GM23338 (cell line): ENCODE data around the gene BRD2. TPM values are rescaled to one million over a fixed set of nuclear protein-coding genes. Genes with fewer than 3 reads are reported as not detected.

Experiments
- ATAC-seq: fragments of 200-7000 bp; cut with Tn5 transposase; 3 replicates; pipeline ENCODE4 v1.9.1; 2020
- DNase-seq: peaks from one replicate; pipeline ENCODE4 v3.0.0-alpha.2; 2015; ENCODE audit warnings: low spot score
- H2AFZ ChIP-seq: fragments of 200-600 bp; sonication (generic); 2 replicates; pipeline ENCODE4 v1.8.0; 2016; ENCODE audit warnings: antibody characterized with exemption, mild to moderate bottlenecking, moderate library complexity
- H3F3A ChIP-seq: fragments of 200-600 bp; sonication (generic); replicated peaks from 2 replicates; pipeline ENCODE4 v1.8.0; 2017; ENCODE audit warnings: antibody characterized with exemption, mixed run types, low read depth
- H3K27ac ChIP-seq: fragments of 200-600 bp; sonication (generic); 2 replicates; pipeline ENCODE4 v1.6.1; 2016; ENCODE audit warnings: low read depth
- H3K27me3 ChIP-seq: fragments of 200-600 bp; sonication (generic); 2 replicates; pipeline ENCODE4 v1.8.0; 2016; ENCODE audit warnings: mild to moderate bottlenecking, mixed run types, moderate library complexity; ENCODE audit not compliant: insufficient read depth
- H3K36me3 ChIP-seq: fragments of 200-600 bp; sonication (generic); 2 replicates; pipeline ENCODE4 v1.8.0; 2016; ENCODE audit warnings: mild to moderate bottlenecking; ENCODE audit not compliant: insufficient read depth
- H3K4me1 ChIP-seq: fragments of 200-600 bp; sonication (generic); 2 replicates; pipeline ENCODE4 v1.8.0; 2016; ENCODE audit warnings: mild to moderate bottlenecking, moderate library complexity; ENCODE audit not compliant: insufficient read depth
- H3K4me2 ChIP-seq: fragments of 200-600 bp; sonication (generic); 2 replicates; pipeline ENCODE4 v1.7.1; 2017; ENCODE audit warnings: mixed run types
- H3K4me3 ChIP-seq: fragments of 200-600 bp; sonication (generic); 2 replicates; pipeline ENCODE4 v1.6.1; 2016; ENCODE audit warnings: mixed run types
- H3K79me2 ChIP-seq: fragments of 200-600 bp; sonication (generic); replicated peaks from 2 replicates; pipeline ENCODE4 v1.8.0; 2017; ENCODE audit warnings: mild to moderate bottlenecking; ENCODE audit not compliant: insufficient read depth
- H3K9me2 ChIP-seq: fragments of 200-600 bp; sonication (generic); 2 replicates; pipeline ENCODE4 v1.8.0; 2017; ENCODE audit not compliant: insufficient read depth
- H4K20me1 ChIP-seq: fragments of 200-600 bp; sonication (generic); replicated peaks from 2 replicates; pipeline ENCODE4 v1.8.0; 2017; ENCODE audit warnings: mild to moderate bottlenecking; ENCODE audit not compliant: insufficient read depth
- H3K27ac Mint-ChIP-seq: 2 replicates; pipeline ENCODE4 v1.8.0; 2020; ENCODE audit warnings: inconsistent platforms, mild to moderate bottlenecking, moderate library complexity, mixed read lengths
- H3K27me3 Mint-ChIP-seq: 3 replicates; pipeline ENCODE4 v1.8.0; 2022; ENCODE audit warnings: low read depth, mild to moderate bottlenecking, moderate library complexity, mixed read lengths, inconsistent platforms; ENCODE audit not compliant: insufficient read depth, poor library complexity
- H3K36me3 Mint-ChIP-seq: 3 replicates; pipeline ENCODE4 v1.8.0; 2021; ENCODE audit warnings: low read depth, mild to moderate bottlenecking, inconsistent platforms, moderate library complexity, mixed read lengths
- H3K4me1 Mint-ChIP-seq: 3 replicates; pipeline ENCODE4 v1.8.0; 2020; ENCODE audit warnings: mild to moderate bottlenecking, inconsistent platforms, mixed read lengths
- H3K4me3 Mint-ChIP-seq: 3 replicates; pipeline ENCODE4 v1.8.0; 2021; ENCODE audit warnings: moderate library complexity, mild to moderate bottlenecking, inconsistent platforms, mixed read lengths
- H3K9me3 Mint-ChIP-seq: 3 replicates; pipeline ENCODE4 v1.8.0; 2020; ENCODE audit warnings: moderate library complexity, mild to moderate bottlenecking, inconsistent platforms, mixed read lengths
- CREB1 ChIP-seq: fragments of 250-450 bp; sonication (Bioruptor Pico); IDR thresholded peaks from 2 replicates; pipeline ENCODE4 v1.5.0; 2020; ENCODE audit warnings: low read depth, mild to moderate bottlenecking, moderate library complexity
- EZH2 ChIP-seq: fragments of 200-600 bp; sonication (generic); IDR thresholded peaks from one replicate; pipeline ENCODE4 v1.8.0; 2017; ENCODE audit warnings: antibody characterized with exemption, mild to moderate bottlenecking, low read depth; ENCODE audit not compliant: unreplicated experiment
- EZH2phosphoT487 ChIP-seq: fragments of 200-600 bp; sonication (generic); IDR thresholded peaks from one replicate; pipeline ENCODE4 v1.8.1; 2018; ENCODE audit warnings: antibody characterized with exemption; ENCODE audit not compliant: unreplicated experiment
- NANOG ChIP-seq: IDR thresholded peaks from 2 replicates; pipeline ENCODE4 v1.6.1; 2016; ENCODE audit warnings: antibody characterized with exemption, borderline replicate concordance
- POLR2AphosphoS5 ChIP-seq: IDR thresholded peaks from 2 replicates; pipeline ENCODE4 v1.6.1; 2016; ENCODE audit warnings: antibody characterized with exemption, low read depth
- STAT1 ChIP-seq: IDR thresholded peaks from one replicate; pipeline ENCODE4 v1.6.1; 2016; ENCODE audit warnings: antibody characterized with exemption; ENCODE audit not compliant: unreplicated experiment
- ZNF114 ChIP-seq: fragments of 250-450 bp; sonication (Bioruptor Pico); IDR thresholded peaks from 2 replicates; pipeline ENCODE4 v1.5.0; 2020; ENCODE audit warnings: mild to moderate bottlenecking, moderate library complexity
- polyA plus RNA-seq: library from polyadenylated mRNA; unstranded; fragments of >200 nt; fragmentation: Nextera tagmentation; extraction: Ambion mirVana; gene quantifications from 2 replicates; pipeline ENCODE4 v1.2.1, GENCODE V29; 2016
- total RNA-seq: library from RNA; depleted of rRNA; stranded (reverse); fragments of >200 nt; shearing (Covaris generic); gene quantifications from 2 replicates; pipeline ENCODE4 v1.2.3, GENCODE V29; 2014
- TF ChIP-seq, protein P1 (sequence below), 2 experiments: fragments of 200-600 bp in 1 of 2; sonication (generic) in 1 of 2; conservative IDR thresholded peaks; 2 replicates each; pipeline versions ENCODE4 v1.5.1 to v1.6.1; 2016 to 2017; ENCODE audit warnings: antibody characterized with exemption in 2 of 2, low read depth in 2 of 2, mild to moderate bottlenecking in 2 of 2, moderate library complexity in 1 of 2
- TF ChIP-seq, protein P2 (sequence below): IDR thresholded peaks from 2 replicates; pipeline ENCODE4 v1.6.1; 2016; ENCODE audit warnings: antibody characterized with exemption
- TF ChIP-seq, protein P3 (sequence below): IDR thresholded peaks from one replicate; pipeline ENCODE4 v1.6.1; 2018; ENCODE audit warnings: antibody characterized with exemption; ENCODE audit not compliant: unreplicated experiment

Gene BRD2
- total and polyA plus RNA-seq, 2 experiments from 2014 or later, result 84.9 to 169 TPM

DNA sequence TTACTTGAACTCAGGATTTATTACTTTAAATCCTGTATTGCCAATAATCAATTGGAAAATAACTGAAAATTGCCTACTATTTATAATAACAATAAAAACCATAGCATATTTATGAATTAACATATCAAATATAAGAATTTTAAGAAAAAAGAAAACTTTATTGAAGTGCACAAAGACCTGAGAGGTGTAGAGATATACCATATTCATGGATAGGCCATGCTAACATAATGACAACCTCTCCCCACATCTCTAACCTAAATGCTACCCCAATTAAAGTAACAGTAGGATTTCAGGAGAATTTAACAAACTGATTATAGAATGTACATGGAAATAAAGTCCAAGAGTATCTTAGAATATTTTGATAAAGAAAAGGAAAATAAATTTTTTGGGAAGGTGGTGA lies 22.4 kb upstream of the BRD2 start (continued):
- TF ChIP-seq, protein P1, sequence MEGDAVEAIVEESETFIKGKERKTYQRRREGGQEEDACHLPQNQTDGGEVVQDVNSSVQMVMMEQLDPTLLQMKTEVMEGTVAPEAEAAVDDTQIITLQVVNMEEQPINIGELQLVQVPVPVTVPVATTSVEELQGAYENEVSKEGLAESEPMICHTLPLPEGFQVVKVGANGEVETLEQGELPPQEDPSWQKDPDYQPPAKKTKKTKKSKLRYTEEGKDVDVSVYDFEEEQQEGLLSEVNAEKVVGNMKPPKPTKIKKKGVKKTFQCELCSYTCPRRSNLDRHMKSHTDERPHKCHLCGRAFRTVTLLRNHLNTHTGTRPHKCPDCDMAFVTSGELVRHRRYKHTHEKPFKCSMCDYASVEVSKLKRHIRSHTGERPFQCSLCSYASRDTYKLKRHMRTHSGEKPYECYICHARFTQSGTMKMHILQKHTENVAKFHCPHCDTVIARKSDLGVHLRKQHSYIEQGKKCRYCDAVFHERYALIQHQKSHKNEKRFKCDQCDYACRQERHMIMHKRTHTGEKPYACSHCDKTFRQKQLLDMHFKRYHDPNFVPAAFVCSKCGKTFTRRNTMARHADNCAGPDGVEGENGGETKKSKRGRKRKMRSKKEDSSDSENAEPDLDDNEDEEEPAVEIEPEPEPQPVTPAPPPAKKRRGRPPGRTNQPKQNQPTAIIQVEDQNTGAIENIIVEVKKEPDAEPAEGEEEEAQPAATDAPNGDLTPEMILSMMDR (conservative IDR thresholded peaks at IDR 0.05; ENCODE audit: low read depth in 2 of 2), result no peak
- no peak for TF ChIP-seq EZH2
- TF ChIP-seq STAT1, result no peak
- TF ChIP-seq EZH2phosphoT487, result no peak

DNA sequence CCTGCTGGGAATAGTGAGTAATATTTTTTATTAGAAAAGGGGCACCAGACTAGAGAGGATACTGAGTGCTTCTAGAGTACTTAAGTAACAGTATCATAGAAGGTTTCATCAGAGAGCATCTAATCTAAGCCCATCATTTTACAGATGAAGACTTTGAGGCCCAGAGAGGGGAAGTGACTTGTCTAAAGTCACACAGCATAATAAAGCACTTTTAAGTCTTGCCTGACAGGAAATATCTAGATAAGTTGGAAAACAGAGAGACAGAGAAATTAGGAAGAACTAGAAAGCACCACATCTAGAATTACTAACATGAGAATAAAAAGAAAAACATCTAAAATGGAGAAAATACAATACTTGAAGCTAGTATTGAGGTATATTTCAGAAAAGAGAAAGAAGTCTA lies 21.5 kb upstream of the BRD2 start:
- no peak overlapping the region for H2AFZ ChIP-seq
- no peaks in the 10 kb centered on the region for H4K20me1 ChIP-seq
- Mint-ChIP-seq H3K9me3 (no peaks in the 10 kb centered on the region), H3K36me3 (no peaks in the 10 kb centered on the region), H3K4me3 (no peak overlapping the region), H3K4me1 (0 out of 3 replicates have a peak, but pooled peaks cover 4% of the 10 kb centered on the region), H3K27ac (no peak overlapping the region), H3K27me3 (peaks cover 2% of the 10 kb centered on the region)
- no peaks in the 10 kb centered on the region for H3K79me2 ChIP-seq
- no peak overlapping the region for H3K4me2 ChIP-seq
- no peaks in the 10 kb centered on the region for H3K4me1 ChIP-seq
- ATAC-seq (no peak), DNase-seq (no peak)
- H3K27me3 ChIP-seq, result no peaks in the 10 kb centered on the region
- no peaks in the 10 kb centered on the region for H3K9me2 ChIP-seq
- no peak overlapping the region for H3K4me3 ChIP-seq
- H3K27ac ChIP-seq, result no peak overlapping the region
- no peaks in the 10 kb centered on the region for H3K36me3 ChIP-seq
- no peaks in the 10 kb centered on the region for H3F3A ChIP-seq
- TF ChIP-seq ZNF114 (CRISPR knock-in tag) (no peak), STAT1 (no peak), EZH2phosphoT487 (no peak), EZH2 (no peak), CREB1 (CRISPR knock-in tag) (no peak), POLR2AphosphoS5 (no peak), NANOG (no peak)
- TF ChIP-seq, protein P1 (conservative IDR thresholded peaks at IDR 0.05; ENCODE audit: low read depth in 2 of 2), result no peak
- TF ChIP-seq, protein P2, sequence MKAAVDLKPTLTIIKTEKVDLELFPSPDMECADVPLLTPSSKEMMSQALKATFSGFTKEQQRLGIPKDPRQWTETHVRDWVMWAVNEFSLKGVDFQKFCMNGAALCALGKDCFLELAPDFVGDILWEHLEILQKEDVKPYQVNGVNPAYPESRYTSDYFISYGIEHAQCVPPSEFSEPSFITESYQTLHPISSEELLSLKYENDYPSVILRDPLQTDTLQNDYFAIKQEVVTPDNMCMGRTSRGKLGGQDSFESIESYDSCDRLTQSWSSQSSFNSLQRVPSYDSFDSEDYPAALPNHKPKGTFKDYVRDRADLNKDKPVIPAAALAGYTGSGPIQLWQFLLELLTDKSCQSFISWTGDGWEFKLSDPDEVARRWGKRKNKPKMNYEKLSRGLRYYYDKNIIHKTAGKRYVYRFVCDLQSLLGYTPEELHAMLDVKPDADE, result no peak
- TF ChIP-seq, protein P3, sequence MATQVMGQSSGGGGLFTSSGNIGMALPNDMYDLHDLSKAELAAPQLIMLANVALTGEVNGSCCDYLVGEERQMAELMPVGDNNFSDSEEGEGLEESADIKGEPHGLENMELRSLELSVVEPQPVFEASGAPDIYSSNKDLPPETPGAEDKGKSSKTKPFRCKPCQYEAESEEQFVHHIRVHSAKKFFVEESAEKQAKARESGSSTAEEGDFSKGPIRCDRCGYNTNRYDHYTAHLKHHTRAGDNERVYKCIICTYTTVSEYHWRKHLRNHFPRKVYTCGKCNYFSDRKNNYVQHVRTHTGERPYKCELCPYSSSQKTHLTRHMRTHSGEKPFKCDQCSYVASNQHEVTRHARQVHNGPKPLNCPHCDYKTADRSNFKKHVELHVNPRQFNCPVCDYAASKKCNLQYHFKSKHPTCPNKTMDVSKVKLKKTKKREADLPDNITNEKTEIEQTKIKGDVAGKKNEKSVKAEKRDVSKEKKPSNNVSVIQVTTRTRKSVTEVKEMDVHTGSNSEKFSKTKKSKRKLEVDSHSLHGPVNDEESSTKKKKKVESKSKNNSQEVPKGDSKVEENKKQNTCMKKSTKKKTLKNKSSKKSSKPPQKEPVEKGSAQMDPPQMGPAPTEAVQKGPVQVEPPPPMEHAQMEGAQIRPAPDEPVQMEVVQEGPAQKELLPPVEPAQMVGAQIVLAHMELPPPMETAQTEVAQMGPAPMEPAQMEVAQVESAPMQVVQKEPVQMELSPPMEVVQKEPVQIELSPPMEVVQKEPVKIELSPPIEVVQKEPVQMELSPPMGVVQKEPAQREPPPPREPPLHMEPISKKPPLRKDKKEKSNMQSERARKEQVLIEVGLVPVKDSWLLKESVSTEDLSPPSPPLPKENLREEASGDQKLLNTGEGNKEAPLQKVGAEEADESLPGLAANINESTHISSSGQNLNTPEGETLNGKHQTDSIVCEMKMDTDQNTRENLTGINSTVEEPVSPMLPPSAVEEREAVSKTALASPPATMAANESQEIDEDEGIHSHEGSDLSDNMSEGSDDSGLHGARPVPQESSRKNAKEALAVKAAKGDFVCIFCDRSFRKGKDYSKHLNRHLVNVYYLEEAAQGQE, result no peak
